ENCODE data around the gene TNFSF9. TPM values are rescaled to one million over a fixed set of nuclear protein-coding genes. Genes with fewer than 3 reads are reported as not detected.

The TNFSF9 gene
- total and polyA plus RNA-seq, 4 donors: 0.08 to 0.12 TPM; not detected in 2

- WGBS: 77% methylated on average over 7 of the region's 7 CpGs
- peaks cover 0 to 3% (median 0%) of the 10 kb centered on the region in 4 donors for H3K27me3 ChIP-seq (ENCODE audit: control insufficient read depth in 4 of 4, insufficient read depth in 4 of 4, low read length in 3 of 4)
- no peak overlapping the region for H3K27ac ChIP-seq (ENCODE audit: low read depth in 1 of 2, low read length in 2 of 2)
These were observed 32.4 kb upstream of the TNFSF9 start for GRCh38 chr19:6498294-6499036.

GRCh38 chr19:6499052-6499790, 31.6 kb upstream of the TNFSF9 start:
- Histone ChIP-seq H3K27me3 (ENCODE audit: control insufficient read depth in 4 of 4, insufficient read depth in 4 of 4, low read length in 3 of 4) (peaks cover 0 to 3% (median 0%) of the 10 kb centered on the region in 4 donors), H3K36me3 (ENCODE audit: control insufficient read depth in 4 of 4, insufficient read depth in 3 of 4, low read depth in 1 of 4, low read length in 3 of 4) (no peaks in the 10 kb centered on the region), H3K9me3 (ENCODE audit: control insufficient read depth in 4 of 4, low read length in 3 of 4) (no peaks in the 10 kb centered on the region), H3K27ac (ENCODE audit: low read depth in 1 of 2, low read length in 2 of 2) (no peak overlapping the region), H3K4me1 (ENCODE audit: control insufficient read depth in 4 of 4, insufficient read depth in 4 of 4, low read length in 3 of 4) (peaks cover 0 to 8% (median 4%) of the 10 kb centered on the region in 4 donors), H3K4me3 (ENCODE audit: low read depth in 1 of 3, low read length in 3 of 3) (no peak overlapping the region), H3K9ac (ENCODE audit: low read depth in 1 of 2, low read length in 2 of 2) (no peak overlapping the region)
- TF ChIP-seq, protein P1, sequence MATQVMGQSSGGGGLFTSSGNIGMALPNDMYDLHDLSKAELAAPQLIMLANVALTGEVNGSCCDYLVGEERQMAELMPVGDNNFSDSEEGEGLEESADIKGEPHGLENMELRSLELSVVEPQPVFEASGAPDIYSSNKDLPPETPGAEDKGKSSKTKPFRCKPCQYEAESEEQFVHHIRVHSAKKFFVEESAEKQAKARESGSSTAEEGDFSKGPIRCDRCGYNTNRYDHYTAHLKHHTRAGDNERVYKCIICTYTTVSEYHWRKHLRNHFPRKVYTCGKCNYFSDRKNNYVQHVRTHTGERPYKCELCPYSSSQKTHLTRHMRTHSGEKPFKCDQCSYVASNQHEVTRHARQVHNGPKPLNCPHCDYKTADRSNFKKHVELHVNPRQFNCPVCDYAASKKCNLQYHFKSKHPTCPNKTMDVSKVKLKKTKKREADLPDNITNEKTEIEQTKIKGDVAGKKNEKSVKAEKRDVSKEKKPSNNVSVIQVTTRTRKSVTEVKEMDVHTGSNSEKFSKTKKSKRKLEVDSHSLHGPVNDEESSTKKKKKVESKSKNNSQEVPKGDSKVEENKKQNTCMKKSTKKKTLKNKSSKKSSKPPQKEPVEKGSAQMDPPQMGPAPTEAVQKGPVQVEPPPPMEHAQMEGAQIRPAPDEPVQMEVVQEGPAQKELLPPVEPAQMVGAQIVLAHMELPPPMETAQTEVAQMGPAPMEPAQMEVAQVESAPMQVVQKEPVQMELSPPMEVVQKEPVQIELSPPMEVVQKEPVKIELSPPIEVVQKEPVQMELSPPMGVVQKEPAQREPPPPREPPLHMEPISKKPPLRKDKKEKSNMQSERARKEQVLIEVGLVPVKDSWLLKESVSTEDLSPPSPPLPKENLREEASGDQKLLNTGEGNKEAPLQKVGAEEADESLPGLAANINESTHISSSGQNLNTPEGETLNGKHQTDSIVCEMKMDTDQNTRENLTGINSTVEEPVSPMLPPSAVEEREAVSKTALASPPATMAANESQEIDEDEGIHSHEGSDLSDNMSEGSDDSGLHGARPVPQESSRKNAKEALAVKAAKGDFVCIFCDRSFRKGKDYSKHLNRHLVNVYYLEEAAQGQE (IDR thresholded peaks at IDR 0.05): no peak
- TF ChIP-seq RXRA (IDR thresholded peaks at IDR 0.05): no peak
- no peak for TF ChIP-seq TAF1 (conservative IDR thresholded peaks at IDR 0.05)
- no peak for TF ChIP-seq EGR1 (IDR thresholded peaks at IDR 0.05; ENCODE audit: low read depth in 2 of 2)
- no peak for TF ChIP-seq YY1 (IDR thresholded peaks at IDR 0.05)
- no peak for TF ChIP-seq FOXA2 (IDR thresholded peaks at IDR 0.05)
- TF ChIP-seq HNF4G (IDR thresholded peaks at IDR 0.05): no peak
- TF ChIP-seq ZBTB33 (IDR thresholded peaks at IDR 0.05): no peak
- no peak for TF ChIP-seq NR2F2 (IDR thresholded peaks at IDR 0.05)
- TF ChIP-seq, protein P2, sequence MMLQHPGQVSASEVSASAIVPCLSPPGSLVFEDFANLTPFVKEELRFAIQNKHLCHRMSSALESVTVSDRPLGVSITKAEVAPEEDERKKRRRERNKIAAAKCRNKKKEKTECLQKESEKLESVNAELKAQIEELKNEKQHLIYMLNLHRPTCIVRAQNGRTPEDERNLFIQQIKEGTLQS (IDR thresholded peaks at IDR 0.05): no peak
- TF ChIP-seq SP1 (IDR thresholded peaks at IDR 0.05): no peak
- TF ChIP-seq HNF4A (conservative IDR thresholded peaks at IDR 0.05): no peak
- TF ChIP-seq, protein P3, sequence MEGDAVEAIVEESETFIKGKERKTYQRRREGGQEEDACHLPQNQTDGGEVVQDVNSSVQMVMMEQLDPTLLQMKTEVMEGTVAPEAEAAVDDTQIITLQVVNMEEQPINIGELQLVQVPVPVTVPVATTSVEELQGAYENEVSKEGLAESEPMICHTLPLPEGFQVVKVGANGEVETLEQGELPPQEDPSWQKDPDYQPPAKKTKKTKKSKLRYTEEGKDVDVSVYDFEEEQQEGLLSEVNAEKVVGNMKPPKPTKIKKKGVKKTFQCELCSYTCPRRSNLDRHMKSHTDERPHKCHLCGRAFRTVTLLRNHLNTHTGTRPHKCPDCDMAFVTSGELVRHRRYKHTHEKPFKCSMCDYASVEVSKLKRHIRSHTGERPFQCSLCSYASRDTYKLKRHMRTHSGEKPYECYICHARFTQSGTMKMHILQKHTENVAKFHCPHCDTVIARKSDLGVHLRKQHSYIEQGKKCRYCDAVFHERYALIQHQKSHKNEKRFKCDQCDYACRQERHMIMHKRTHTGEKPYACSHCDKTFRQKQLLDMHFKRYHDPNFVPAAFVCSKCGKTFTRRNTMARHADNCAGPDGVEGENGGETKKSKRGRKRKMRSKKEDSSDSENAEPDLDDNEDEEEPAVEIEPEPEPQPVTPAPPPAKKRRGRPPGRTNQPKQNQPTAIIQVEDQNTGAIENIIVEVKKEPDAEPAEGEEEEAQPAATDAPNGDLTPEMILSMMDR (IDR thresholded peaks at IDR 0.05; ENCODE audit: low read depth, low read length, missing input control): no peak
- TF ChIP-seq MAX (IDR thresholded peaks at IDR 0.05): no peak
- no peak for TF ChIP-seq GABPA (IDR thresholded peaks at IDR 0.05 in 1 of 2, conservative IDR thresholded peaks at IDR 0.05 in 1 of 2)
- no peak for TF ChIP-seq RAD21 (IDR thresholded peaks at IDR 0.05)
- TF ChIP-seq JUND (IDR thresholded peaks at IDR 0.05): no peak
- no peak for TF ChIP-seq FOXA1 (IDR thresholded peaks at IDR 0.05)
- no peak for DNase-seq (ENCODE audit: low spot score)
- WGBS: 71% methylated on average over 17 of the region's 17 CpGs

More at GRCh38 chr19:6498294-6499036, 32.4 kb upstream of the TNFSF9 start:
- Histone ChIP-seq H3K36me3 (ENCODE audit: control insufficient read depth in 4 of 4, insufficient read depth in 3 of 4, low read depth in 1 of 4, low read length in 3 of 4) (no peaks in the 10 kb centered on the region), H3K9ac (ENCODE audit: low read depth in 1 of 2, low read length in 2 of 2) (no peak overlapping the region), H3K4me3 (ENCODE audit: low read depth in 1 of 3, low read length in 3 of 3) (no peak overlapping the region), H3K9me3 (ENCODE audit: control insufficient read depth in 4 of 4, low read length in 3 of 4) (no peaks in the 10 kb centered on the region), H3K4me1 (ENCODE audit: control insufficient read depth in 4 of 4, insufficient read depth in 4 of 4, low read length in 3 of 4) (peaks cover 0 to 8% (median 4%) of the 10 kb centered on the region in 4 donors)
- no peak for DNase-seq (ENCODE audit: low spot score)
- TF ChIP-seq RAD21 (IDR thresholded peaks at IDR 0.05): no peak

Measured in liver (tissue), 9 donors.